Erythroblast (primary cell): ENCODE measurements around the gene SLC12A8.

Experiments
- GATA1 ChIP-seq: IDR thresholded peaks from 2 replicates; pipeline ENCODE4 v1.6.1; 2011; ENCODE audit warnings: low read depth, mild to moderate bottlenecking, control low read depth, low read length, moderate library complexity
- POLR2A ChIP-seq: IDR thresholded peaks from 2 replicates; pipeline ENCODE4 v1.6.1; 2011; ENCODE audit warnings: mild to moderate bottlenecking, low read length

DNA sequence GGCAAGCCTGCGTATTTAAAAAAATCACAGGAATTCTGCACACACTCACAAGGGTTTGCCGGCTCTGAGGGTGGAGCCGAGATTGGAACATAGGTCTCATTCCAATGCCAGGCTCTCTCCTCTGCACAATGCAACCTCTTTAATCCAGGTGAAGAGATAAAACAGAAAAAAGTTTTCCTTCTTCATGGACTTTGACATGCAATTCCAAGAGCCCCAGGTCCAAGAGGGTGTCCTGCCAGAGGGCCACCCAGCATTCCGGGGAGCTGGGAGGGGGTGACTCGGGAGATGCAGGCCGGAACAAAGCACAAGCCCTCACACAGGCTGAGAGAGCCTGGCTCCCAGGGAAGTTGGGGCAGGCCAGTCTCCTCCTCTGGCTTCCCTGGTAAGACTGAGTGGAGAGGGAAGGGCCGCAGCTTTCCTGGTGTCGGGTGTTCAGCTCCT is 6.7 kb upstream of the SLC12A8 start:
- no peak for TF ChIP-seq GATA1
- no peak for TF ChIP-seq POLR2A
